ENCODE results near the gene PTPRN2.

GRCh38 chr7:157938211-157938610 lies 649.4 kb downstream of the PTPRN2 start:
- TF ChIP-seq, protein P1, sequence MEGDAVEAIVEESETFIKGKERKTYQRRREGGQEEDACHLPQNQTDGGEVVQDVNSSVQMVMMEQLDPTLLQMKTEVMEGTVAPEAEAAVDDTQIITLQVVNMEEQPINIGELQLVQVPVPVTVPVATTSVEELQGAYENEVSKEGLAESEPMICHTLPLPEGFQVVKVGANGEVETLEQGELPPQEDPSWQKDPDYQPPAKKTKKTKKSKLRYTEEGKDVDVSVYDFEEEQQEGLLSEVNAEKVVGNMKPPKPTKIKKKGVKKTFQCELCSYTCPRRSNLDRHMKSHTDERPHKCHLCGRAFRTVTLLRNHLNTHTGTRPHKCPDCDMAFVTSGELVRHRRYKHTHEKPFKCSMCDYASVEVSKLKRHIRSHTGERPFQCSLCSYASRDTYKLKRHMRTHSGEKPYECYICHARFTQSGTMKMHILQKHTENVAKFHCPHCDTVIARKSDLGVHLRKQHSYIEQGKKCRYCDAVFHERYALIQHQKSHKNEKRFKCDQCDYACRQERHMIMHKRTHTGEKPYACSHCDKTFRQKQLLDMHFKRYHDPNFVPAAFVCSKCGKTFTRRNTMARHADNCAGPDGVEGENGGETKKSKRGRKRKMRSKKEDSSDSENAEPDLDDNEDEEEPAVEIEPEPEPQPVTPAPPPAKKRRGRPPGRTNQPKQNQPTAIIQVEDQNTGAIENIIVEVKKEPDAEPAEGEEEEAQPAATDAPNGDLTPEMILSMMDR (conservative IDR thresholded peaks at IDR 0.05 in 1 of 2, IDR thresholded peaks at IDR 0.05 in 1 of 2; ENCODE audit: extremely low read depth in 1 of 2, insufficient read depth in 1 of 2, low read depth in 1 of 2, low read length in 2 of 2) = no peak
- TF ChIP-seq EZH2 (IDR thresholded peaks at IDR 0.05; ENCODE audit: borderline replicate concordance, low read length) = no peak

All from mammary epithelial cell (primary cell).